ENCODE measurements around the gene PLLP. TPM values are rescaled to one million over a fixed set of nuclear protein-coding genes. Genes with fewer than 3 reads are reported as not detected.
"Not testable (repeated sequence)": the region's sequence is repeated elsewhere in the genome, so short reads cannot be mapped to it uniquely, and the experiment has no call there.

Gene PLLP
- total RNA-seq, 1 experiment from 2014 or later, result 0.13 TPM

- DNase-seq (ENCODE audit: low spot score), result no peak
Observed at GRCh38 chr16:57273826-57274225, 10.6 kb downstream of the PLLP start.

- DNase-seq (ENCODE audit: low spot score), result no peak
Observed at GRCh38 chr16:57273359-57273758, 11.1 kb downstream of the PLLP start.

- no peak for DNase-seq (ENCODE audit: low spot score)
Observed at GRCh38 chr16:57271867-57272495, 12.5 kb downstream of the PLLP start.

GRCh38 chr16:57271063-57271345, 13.5 kb downstream of the PLLP start:
- no peak for DNase-seq (ENCODE audit: low spot score)

GRCh38 chr16:57270221-57271062, 14.0 kb downstream of the PLLP start:
- DNase-seq (ENCODE audit: low spot score), result no peak

- no peak for DNase-seq (ENCODE audit: low spot score)
Observed at GRCh38 chr16:57268804-57269800, 15.4 kb downstream of the PLLP start.

GRCh38 chr16:57267343-57267742, 17.1 kb downstream of the PLLP start:
- not testable (repeated sequence) for DNase-seq (ENCODE audit: low spot score)

GRCh38 chr16:57266531-57267260, 17.8 kb downstream of the PLLP start:
- no peak for DNase-seq (ENCODE audit: low spot score)

- no peak for DNase-seq (ENCODE audit: low spot score)
Observed at GRCh38 chr16:57265850-57266530, 18.5 kb downstream of the PLLP start.

- no peak for DNase-seq (ENCODE audit: low spot score)
Observed at GRCh38 chr16:57264950-57265371, 19.5 kb downstream of the PLLP start.

- DNase-seq (ENCODE audit: low spot score), result no peak
Observed at GRCh38 chr16:57264381-57264780, 20.1 kb downstream of the PLLP start.

GRCh38 chr16:57263541-57264351, 20.7 kb downstream of the PLLP start:
- DNase-seq (ENCODE audit: low spot score), result no peak

GRCh38 chr16:57262841-57263540, 21.5 kb downstream of the PLLP start:
- no peak for DNase-seq (ENCODE audit: low spot score)

GRCh38 chr16:57261806-57262205, 22.7 kb downstream of the PLLP start:
- DNase-seq (ENCODE audit: low spot score), result no peak

GRCh38 chr16:57260294-57260929, 24.1 kb downstream of the PLLP start:
- DNase-seq (ENCODE audit: low spot score), result no peak

GRCh38 chr16:57258910-57259475, 25.5 kb downstream of the PLLP start:
- no peak for DNase-seq (ENCODE audit: low spot score)

- no peak for DNase-seq (ENCODE audit: low spot score)
Observed at GRCh38 chr16:57258226-57258909, 26.1 kb downstream of the PLLP start.
